Peyer's patch (tissue), 4 donors: ENCODE results near the gene PDE4B.
"Not testable (repeated sequence)": the region's sequence is repeated elsewhere in the genome, so short reads cannot be mapped to it uniquely, and the experiment has no call there.

Experiments used
- POLR2A ChIP-seq, 2 donors: fragments of 450-650 bp; IDR thresholded peaks; one replicate each; pipeline ENCODE4 v1.5.1; 2017; ENCODE audit warnings: antibody characterized with exemption in 2 of 2, mild to moderate bottlenecking in 2 of 2, moderate library complexity in 2 of 2
- TF ChIP-seq, protein P1 (sequence below), 6 experiments: fragments of 450-650 bp in 4 of 6; fragments of 200-600 bp in 2 of 6; sonication (generic) in 1 of 6; IDR thresholded peaks; one replicate each; pipeline ENCODE4 v1.5.1; 2017 to 2019; ENCODE audit warnings: antibody characterized with exemption in 6 of 6, mild to moderate bottlenecking in 3 of 6, moderate library complexity in 1 of 6

DNA sequence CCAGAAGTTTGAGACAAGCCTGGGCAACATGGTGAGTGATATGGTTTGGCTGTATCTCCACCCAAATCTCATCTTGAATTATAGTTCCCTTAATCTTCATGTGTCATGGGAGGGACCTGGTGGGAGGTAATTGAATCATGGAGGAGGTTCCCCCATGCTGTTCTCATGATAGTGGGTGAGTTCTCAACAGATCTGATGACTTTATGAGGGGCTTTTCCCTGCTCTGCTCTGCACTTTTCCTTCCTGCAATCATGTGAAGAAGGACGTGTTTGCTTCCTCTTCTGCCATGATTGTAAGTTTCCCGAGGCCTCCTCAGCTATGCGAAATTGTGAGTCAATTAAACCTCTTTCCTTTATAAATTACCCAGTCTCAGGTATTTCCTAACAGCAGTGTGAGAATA lies 213.8 kb downstream of the PDE4B start:
- TF ChIP-seq, protein P1, sequence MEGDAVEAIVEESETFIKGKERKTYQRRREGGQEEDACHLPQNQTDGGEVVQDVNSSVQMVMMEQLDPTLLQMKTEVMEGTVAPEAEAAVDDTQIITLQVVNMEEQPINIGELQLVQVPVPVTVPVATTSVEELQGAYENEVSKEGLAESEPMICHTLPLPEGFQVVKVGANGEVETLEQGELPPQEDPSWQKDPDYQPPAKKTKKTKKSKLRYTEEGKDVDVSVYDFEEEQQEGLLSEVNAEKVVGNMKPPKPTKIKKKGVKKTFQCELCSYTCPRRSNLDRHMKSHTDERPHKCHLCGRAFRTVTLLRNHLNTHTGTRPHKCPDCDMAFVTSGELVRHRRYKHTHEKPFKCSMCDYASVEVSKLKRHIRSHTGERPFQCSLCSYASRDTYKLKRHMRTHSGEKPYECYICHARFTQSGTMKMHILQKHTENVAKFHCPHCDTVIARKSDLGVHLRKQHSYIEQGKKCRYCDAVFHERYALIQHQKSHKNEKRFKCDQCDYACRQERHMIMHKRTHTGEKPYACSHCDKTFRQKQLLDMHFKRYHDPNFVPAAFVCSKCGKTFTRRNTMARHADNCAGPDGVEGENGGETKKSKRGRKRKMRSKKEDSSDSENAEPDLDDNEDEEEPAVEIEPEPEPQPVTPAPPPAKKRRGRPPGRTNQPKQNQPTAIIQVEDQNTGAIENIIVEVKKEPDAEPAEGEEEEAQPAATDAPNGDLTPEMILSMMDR (IDR thresholded peaks at IDR 0.05), result not testable (repeated sequence)
- not testable (repeated sequence) for TF ChIP-seq POLR2A (IDR thresholded peaks at IDR 0.05)
